ENCODE data around the gene MGAT3.

DNA sequence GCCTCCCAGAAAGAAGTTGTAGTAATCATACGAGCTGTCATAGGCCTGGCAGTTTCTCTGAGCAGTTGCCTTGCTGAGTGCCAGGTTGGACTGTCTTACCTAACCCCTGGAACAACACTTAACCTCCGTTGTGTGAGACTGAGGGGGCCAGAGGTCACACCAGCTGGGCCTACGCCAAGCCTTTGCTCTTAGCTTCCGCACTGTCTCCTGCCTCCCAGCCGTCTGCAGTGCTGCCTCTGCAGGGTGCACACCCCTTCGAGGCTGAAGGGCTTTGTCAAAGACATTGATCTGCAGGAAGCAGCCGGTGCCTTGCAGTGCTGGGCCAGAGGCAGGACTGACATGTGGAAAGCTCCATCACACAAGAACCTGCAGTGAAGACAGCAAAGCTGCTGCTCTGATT is 40.5 kb upstream of the MGAT3 start:
- TF ChIP-seq ELF1 (IDR thresholded peaks at IDR 0.05; ENCODE audit: borderline replicate concordance, low read depth) (no peak), POLR2AphosphoS5 (IDR thresholded peaks at IDR 0.05; ENCODE audit: low read depth, low read length) (no peak), POLR2A (IDR thresholded peaks at IDR 0.05; ENCODE audit: borderline replicate concordance, extremely low read depth, insufficient read depth, insufficient read length) (no peak), EGR1 (IDR thresholded peaks at IDR 0.05; ENCODE audit: low read depth) (no peak)
- TF ChIP-seq, protein P1, sequence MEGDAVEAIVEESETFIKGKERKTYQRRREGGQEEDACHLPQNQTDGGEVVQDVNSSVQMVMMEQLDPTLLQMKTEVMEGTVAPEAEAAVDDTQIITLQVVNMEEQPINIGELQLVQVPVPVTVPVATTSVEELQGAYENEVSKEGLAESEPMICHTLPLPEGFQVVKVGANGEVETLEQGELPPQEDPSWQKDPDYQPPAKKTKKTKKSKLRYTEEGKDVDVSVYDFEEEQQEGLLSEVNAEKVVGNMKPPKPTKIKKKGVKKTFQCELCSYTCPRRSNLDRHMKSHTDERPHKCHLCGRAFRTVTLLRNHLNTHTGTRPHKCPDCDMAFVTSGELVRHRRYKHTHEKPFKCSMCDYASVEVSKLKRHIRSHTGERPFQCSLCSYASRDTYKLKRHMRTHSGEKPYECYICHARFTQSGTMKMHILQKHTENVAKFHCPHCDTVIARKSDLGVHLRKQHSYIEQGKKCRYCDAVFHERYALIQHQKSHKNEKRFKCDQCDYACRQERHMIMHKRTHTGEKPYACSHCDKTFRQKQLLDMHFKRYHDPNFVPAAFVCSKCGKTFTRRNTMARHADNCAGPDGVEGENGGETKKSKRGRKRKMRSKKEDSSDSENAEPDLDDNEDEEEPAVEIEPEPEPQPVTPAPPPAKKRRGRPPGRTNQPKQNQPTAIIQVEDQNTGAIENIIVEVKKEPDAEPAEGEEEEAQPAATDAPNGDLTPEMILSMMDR (IDR thresholded peaks at IDR 0.05 in 2 of 3, conservative IDR thresholded peaks at IDR 0.05 in 1 of 3; ENCODE audit: borderline replicate concordance in 1 of 3, insufficient read depth in 1 of 3, low read depth in 2 of 3, low read length in 2 of 3), result no peak

Measured in HCT116 (cell line).